Measurements from ENCODE around the gene ZFHX2.

Gene ZFHX2

GRCh38 chr14:23481979-23482822 lies 69.4 kb downstream of the ZFHX2 start:
- in situ Hi-C loops (cut with MboI; ENCODE audit: low sequenced_read_pairs): no loop called here

GRCh38 chr14:23481362-23481970 lies 70.1 kb downstream of the ZFHX2 start:
- in situ Hi-C loops (cut with MboI; ENCODE audit: low sequenced_read_pairs): no loop called here

DNA sequence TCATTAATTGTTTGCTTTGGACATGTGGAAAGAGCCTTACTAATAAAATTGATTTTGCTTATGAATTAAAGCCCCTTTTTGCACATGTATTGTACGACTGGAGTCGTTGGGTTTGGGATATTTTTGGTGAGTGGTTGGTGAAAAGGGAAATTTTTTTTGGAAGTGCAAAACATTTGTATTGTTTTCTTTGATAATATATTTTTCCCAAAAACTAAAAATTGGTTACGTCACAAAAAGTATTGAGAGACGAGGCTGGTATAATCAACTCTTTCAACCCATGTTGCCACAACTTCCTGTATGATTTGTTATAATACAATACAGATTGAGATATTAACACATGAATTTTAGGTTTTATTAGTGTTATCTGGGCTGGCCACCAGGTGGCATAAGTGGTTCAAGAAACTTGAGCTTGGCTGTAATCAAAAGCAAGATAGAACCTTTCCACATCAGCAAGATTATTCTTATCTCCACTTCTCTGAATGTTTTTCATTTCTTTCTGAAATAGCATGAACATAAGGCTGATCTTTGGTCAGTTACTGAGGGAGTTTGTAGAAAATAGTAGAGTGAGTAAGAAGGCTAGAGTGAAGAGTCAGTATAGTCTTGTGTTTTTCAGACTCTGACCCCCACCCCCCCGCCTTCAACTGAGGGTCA lies 73.3 kb downstream of the ZFHX2 start:
- in situ Hi-C loops (cut with MboI; ENCODE audit: low sequenced_read_pairs): no loop called here

DNA sequence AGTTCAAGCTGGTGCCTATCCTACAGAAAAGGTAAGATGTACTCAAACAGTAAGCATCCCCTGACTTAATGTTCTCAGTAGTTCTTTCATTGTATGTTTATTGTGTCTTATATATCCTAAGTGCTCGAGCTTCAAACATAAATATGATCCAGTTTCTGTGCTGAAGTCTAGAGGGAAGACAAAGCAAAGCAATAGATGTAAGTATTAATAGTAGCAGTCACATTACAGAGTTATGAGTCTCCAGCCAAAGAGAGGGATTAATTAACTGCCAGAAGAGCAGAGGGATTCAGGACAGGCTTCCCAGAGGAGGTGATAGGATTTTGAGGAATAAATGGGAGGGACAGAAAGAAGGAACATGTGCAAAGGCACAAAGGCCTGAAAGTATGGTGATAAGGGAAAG lies 80.6 kb downstream of the ZFHX2 start:
- in situ Hi-C loops (cut with MboI; ENCODE audit: low sequenced_read_pairs): no loop called here
